ENCODE data around the gene TTC28.
A peak's percentile ranks its signal among the peaks of the same experiment; 100 is the strongest.
"Not testable (repeated sequence)": the region's sequence is repeated elsewhere in the genome, so short reads cannot be mapped to it uniquely, and the experiment has no call there.

TTC28 gene

DNA sequence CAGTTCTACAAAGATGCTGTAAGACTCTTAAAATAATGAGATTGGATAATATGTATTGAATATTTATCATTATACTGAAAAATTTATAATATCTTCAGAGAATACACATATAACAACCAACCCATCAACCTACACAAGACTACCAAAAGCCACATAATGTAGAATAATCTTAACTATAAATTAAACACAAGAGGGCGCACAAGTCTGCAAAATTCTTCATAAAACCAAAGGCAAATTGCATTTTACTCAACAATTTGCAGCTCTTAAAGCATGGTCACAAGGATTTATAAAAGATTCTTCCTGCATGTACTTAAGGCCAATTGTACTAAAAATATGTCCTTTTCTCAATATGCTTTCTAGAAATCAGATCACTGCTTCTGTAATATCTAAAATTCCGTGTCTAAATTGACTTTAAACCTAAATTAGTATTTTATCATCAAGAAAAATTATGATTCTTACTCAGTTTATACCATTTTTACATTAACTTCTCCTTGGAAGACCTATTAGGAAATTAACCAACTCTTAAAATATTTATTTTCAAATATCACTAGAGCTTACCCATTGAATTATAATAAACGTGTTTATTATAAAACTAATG is 79.0 kb downstream of the TTC28 start:
- DNase-seq: peak; percentile 67

DNA sequence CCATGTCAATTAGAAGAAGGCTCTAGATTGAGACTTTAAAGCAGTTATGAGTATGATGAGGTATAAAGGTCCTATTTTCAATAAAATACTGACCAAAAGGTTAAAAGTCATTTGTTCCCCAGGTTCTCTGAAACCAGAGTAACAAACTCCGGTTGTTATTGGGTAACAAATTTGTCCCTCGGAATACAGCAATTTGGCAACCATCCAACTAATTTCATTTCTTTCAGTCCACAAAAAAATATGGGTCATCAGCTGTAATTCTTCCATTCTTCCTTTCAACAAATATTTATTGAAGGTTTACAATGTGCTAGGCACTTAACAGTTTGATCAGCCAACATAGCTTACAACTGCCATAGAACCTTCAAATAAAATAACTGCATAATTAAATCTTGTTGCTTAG is 79.9 kb downstream of the TTC28 start:
- no peak for DNase-seq

DNA sequence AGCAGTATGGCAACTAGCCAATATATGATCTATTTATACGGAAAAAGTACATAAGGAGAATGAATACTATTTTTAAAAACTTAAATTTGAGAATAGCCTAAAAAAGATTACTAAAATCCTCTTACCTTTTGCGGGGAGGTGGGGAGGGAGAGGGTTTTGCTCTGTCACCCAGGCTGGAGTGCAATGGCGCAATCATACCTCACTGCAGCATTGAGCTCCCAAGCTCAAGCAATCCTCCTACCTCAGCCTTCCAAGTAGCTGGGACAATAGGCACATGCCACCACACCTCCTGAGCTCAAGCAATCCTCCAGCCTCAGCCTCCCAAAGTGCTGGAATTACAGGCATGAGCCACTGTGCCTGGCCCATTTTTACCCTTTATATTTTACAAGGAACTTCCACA is 82.0 kb downstream of the TTC28 start:
- DNase-seq: peak; percentile 46

DNA sequence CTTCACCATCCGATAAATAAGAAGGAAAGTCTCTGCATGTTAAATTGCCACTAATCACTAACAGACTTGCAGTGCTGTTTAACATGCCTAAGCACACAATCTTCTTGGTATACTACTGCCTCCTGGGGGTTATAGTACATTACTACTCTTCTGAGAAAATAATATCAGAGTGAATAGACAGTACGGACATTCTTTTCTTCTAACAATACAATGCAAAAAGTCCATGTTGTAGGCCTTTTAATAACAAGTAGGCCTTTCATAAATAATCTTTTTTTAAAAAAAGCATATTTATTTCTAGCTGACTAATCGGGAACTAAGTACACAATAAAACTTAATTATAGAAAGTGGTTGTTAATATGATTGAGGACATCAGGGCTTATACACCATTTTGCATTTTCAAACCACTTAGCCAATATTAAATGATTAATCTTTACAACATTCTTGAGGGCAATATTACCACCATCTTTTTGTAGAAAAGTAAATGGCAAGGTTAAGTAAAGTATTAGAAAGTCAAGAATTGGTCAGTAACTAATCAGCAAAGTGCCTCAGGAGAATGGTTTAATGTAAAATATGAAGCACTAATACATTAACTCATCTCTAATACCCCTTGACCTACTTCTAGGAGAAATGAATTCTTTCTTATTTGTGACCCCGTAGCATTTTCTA is 84.7 kb downstream of the TTC28 start:
- peak; percentile 80 for DNase-seq

DNA sequence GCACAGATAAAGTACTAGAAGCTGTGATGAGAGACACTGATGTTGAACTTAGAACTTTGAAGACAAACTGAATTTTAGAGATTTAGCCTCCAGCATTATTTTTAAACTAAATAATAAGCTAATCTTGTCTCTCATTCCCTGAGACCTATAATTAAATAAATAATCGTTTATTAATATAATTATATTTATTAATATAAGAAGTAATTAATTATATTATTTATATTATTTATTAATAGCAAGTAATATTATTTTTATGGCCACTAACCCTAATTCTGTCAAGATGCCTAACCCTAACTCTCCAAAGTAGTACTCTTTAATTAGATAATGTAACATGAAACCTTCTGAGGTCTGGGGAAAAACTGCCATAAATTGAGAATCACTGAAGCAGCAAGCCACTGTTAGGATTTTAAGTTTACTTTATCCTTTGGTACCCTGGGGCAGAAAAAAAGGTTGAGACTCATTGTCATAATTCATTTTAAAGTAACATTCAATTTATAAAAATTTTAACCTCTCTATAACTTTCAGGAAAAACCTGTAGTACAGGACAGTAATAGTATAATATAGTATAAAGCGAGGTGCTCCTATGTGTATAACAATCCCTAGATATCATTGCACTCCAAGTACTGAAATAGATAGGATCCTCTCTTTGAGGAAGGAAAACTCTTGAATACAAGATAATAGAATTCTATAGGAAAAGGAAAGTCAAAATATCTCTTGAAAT is 85.4 kb downstream of the TTC28 start:
- DNase-seq: no peak

DNA sequence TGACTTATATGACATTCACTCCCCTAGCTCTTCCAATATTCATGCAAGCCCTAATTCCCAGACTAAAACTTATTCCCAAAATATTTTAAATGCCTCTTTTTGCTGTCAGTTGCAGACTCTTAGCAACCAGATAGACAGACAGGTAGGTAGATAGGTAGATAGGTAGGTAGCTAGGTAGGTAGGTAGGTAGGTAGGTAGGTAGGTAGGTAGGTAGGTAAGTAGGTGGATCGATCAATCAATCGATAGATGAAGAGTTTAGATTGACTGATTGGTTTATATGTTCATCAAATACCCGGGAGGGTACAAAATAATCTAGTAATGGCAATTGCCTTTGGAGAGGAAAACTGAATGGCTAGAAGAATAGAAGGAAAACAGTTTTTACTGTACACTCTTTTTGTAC is 86.3 kb downstream of the TTC28 start:
- DNase-seq: no peak

DNA sequence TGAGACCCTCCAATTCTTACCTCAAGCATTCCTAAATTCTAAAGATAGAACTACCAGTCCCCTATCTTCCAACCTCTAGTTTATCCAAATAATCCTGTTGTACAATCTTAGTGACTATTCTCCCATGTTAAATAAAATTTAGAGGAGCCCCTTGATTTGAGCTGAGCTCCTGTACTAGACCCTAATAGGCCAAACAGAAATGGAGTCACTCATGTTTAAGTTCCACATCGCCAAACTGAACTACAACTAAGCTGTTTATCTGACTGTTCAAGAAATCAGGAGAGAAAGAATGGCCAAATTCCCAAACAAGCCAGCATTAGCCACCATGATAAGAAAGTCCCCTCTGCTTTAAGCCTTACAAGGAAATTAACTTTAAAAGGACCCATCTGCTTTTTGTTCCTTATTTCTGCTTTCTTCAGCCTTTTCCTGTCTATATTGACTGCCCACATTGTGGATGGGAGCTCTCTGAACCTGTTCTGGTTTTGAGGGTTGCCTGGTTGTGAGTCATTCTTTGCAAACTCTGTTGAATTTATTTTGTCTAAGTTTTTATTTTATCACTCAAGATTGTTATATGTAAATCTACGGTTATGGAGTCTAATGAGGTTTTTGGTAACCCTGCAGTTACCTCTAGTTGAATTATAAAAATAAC is 90.4 kb downstream of the TTC28 start:
- DNase-seq: no peak

DNA sequence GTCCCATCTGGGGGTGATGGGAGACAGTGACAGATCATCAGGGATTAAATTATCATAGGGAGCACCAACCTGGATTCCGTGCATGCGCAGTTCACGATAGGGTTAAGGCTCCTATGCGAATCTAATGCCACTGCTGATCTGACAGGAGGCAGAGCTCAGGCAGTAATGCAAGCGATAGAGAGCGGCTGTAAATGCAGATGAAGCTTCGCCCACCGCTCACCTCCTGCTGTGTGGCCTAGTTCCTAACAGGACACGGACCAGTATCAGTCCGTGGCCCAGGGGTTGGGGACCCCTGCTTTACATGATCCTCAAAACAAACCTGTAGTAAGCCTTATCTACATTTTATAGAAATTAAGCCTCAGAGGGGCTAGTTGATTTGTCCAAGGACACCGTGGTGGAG is 94.3 kb downstream of the TTC28 start:
- peak; percentile 6 for DNase-seq

DNA sequence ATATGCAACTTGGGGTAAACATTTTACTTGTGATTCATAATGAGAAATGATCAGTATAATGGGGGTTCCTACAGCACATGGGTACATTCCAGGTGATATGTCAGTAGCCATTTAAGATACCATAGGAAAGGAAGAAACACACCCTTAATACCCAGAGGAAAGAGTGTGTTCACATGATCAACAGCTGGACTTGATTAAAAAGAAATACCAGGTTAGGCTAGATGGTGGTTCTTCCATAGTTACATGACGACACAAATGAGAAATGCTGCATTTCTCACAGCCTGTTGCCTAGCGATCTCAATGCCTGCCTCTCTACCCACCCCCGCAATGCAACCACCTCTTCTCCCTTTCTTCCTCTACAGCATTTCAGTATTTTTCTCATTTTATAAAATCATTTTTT is 96.8 kb downstream of the TTC28 start:
- DNase-seq: no peak

DNA sequence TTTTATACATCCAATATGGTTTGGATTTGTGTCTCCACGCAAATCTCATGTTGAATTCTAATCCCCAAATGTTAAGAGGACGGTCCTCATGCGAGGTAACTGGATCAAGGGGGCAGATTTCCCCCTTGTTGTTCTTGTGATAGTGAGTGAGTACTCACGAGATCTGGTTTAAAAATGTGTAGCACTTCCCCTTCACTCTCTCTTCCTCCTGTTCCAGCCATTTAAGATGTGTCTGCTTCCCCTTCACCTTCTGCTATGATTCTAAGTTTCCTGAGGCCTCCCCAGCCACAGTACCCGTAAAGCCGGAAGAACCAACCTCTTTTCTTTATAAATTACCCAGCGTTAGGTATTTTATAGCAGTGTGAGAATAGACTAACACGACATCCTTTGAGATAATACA is 98.6 kb downstream of the TTC28 start:
- peak; percentile 51 for DNase-seq

DNA sequence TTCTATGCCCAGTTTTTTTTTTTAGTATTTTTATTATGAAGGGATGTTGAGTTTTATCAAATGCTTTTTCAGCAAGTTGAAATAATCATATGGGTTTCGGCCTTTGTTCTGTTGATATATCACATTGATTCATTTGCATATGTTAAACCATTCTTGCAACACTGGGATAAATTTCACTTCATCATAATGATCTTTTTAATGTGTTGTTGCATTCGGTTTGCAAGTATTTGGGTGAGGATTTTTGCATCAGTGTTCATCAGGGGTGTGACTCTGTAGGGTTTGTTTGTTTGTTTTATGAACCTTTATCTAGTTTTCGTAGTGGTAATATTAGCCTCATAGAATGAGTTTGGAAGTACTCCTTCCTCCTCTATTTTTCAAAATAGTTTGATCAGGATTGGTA is 103.5 kb downstream of the TTC28 start:
- DNase-seq: no peak

DNA sequence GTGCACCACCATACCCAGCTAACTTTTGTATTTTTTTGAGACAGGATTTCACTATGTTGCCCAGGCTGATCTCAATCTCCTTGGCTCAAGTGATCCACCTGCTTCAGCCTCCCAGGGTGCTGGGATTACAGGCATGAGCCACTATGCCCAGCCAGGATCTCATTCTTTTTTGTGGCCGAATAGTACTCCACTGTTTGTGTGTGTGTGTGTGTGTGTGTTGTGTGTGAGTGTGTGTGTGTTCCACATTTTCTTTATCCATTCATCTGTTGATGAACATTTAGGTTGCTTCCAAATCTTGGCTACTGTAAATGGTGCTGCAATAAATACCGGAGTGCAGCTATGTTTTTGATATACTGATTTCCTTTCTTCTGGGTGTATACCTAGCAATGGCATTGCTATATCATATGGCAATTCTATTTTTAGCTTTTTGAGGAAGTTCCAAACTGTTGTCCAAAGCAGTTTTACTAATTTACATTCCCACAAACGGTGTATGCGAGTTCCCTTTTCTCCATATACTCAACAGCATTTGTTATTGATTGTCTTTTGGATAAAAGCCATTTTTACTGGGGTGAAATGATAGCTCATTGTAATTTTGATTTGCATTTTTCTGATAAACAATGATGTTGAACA is 105.4 kb downstream of the TTC28 start:
- no peak for DNase-seq

DNA sequence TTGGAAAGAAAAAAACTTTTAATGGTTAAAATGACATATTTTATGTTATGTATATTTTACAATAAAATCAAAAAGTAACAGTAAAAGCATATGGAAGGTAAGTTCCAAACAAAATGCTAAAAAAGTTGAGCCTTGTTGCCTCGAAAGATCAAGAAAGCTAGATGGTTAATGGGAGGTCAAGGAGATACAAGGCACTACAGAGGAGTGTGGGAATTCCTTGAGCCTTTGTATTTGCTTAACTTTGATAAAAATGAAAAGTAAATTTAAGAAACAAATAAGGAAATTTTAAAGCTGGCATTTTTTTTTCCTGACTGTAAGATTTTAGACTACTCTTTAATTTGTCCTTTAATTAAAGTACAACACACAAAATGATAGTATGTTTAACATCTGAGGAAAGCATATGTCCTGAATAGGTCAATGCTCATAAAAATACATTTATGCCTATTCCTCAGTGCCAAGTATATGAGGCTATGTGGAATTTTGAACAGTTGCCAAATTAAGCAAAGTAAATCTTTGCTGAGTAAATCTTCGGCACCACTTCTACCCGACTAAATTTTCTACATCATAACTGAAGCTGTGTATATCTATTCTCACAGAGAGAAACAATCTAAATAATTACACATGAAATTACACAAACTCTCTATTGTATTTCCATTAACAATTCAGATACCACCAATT is 108.8 kb downstream of the TTC28 start:
- DNase-seq: no peak

DNA sequence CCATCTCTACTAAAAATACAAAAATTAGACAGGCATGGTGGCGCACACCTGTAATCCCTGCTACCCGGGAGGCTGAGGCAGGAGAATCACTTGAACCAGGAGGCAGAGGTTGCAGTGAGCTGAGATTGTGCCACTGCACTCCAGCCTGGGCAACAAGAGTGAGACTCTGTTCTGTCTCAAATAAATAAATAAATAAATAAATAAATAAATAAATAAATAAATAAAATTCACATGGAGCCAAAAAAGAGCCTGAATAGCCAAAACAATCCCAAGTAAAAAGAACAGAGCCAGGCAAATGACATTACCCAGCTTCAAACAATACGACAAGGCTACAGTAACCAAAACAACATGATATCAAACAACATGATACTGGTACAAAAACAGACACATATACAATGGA is 110.7 kb downstream of the TTC28 start:
- not testable (repeated sequence) for DNase-seq

DNA sequence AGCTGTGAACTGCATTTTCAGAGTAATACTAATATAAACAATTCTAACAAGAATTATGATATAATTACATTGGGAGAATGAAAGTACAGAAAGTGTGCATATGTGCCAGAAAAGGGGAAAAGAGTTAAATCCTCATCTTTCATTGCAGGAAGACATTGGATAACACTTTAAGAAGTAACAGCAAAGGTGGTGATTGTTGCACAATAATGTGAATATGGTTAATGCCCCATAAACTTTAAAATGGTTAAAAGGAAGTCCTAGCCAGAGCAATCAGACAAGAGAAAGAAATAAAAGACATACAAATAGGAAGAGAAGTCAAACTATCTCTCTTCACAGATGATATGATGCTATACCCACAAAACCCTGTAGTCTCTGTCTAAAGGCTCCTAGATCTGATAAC is 111.5 kb downstream of the TTC28 start:
- DNase-seq: no peak

DNA sequence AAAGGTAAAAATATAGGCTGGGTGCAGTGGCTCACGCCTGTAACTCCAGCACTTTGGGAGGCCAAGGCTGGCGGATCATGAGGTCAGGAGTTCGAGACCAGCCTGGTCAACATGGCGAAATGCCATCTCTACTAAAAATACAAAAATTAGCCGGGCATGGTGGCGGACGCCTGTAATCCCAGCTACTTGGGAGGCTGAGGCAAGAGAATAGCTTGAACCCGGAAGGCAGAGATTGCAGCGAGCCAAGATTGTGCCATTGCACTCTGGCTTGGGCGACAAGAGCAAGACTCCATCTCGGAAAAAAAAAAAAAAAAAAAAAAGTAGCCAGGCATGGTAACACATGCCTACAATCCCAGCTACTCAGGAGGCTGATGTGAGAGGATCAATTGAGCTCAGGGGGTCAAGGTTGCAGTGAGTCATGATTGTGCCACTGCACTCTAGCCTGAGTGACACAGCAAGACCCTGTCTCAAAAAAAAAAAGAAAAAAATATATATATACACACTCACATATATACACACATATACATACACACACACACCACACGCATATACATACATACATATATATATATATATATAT is 112.6 kb downstream of the TTC28 start:
- not testable (repeated sequence) for DNase-seq

DNA sequence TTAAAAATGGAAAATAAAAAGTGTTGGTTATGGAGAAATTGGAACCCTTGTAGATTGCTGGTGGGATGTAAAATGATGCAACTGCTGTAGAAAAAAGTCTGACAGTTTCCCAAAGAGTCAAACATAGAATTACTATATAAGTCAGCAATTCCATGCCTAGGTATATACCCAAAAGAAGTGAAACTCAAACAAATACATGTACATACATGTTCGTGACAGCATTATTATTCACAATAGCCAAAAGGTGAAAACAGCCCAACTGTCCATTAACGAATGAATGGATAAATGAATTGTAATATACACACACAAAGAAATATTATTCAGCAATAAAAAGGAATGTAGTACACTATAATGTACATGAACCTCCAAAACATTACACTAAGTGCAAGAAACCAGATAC is 116.0 kb downstream of the TTC28 start:
- no peak for DNase-seq

DNA sequence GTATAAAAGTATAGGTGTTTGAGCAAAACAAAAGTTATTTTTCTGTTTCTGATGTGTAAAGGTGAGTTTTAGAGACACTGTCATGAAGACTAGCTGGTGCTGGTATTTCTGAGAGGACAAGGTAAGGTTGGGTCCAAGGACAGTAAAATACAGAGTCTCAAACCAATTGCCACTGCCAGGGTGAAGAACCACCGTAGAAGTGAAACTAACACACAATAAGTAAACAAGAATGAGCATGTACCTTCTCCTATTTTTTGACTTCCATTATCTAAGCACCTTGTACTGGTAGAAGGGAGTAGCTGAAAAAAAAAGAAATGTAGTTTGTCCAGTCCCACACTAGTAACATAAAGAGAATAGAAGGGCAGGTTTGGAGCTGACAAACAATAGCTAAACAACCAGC is 117.3 kb downstream of the TTC28 start:
- DNase-seq: no peak

DNA sequence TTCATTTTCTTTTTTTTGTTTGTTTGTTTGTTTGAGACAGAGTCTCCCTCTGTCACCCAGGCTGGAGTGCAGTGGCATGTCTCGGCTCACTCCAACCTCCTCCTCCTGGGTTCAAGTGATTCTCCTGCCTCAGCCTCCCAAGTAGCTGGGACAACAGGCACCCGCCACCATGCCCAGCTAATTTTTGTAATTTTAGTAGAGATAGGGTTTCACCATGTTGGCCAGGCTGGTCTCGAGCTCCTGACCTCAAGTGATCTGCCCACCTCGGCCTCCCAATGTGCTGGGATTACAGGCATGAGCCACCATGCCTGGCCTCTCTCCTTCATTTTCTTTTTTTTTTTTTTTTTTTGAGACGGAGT is 118.9 kb downstream of the TTC28 start:
- not testable (repeated sequence) for DNase-seq

DNA sequence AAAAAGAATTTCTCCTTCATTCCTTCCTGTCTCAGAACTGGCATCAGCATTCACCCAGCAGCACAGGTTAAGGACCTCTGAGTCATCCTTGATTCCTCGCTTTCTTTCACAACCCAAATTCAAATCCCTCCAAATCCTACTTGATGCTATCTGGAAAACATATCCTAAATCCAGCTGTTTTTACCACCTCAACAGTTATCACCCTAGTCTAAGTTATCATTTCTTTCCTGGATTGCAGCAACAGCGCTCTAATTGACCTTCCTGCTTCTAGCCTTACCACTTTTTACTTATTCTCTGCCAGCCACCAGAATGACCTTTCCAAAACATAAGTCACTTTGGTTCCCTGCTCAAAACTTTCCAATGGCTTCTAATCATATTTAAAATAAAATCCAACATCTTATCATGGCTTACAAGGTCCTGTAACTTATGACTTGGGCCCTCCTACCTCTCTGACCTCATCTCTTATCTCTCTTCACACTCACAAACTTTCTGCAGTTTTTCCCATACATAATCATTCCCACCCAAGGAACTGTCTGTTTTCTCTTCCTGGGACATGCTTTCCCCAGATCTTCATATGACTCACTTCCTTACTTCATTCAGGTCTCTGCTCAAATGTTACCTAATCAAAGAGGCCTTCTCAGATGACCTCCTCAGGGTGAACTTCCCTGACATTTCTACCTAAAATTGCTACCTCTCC is 119.4 kb downstream of the TTC28 start:
- no peak for DNase-seq

DNA sequence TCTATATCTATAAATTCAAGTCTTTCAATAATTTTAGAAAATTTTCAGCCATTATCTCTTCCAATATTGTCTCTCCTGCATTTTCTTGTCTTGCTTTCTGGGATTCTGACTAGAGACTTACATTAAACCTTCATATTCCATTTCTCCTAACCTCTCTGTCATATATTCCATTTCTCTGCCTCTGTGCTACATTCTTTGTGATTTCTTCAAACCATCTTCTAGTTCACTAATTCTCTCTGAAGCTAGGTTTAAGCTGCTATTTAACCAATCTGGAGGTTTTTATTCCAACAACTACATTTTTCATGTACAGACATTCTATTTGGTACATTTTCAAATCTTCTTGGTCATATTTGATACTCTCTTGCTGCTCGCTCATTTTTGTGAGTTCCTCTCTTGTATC is 122.5 kb downstream of the TTC28 start:
- DNase-seq: no peak

Measured in NCI-H82 (cell line).